Measurements from ENCODE around the gene NAV1. TPM values are rescaled to one million over a fixed set of nuclear protein-coding genes. Genes with fewer than 3 reads are reported as not detected.

The NAV1 gene
- polyA plus RNA-seq, 2 of the 4 experiments (the other 2 are of a cell fraction), result 3.7 to 8.4 TPM

DNA sequence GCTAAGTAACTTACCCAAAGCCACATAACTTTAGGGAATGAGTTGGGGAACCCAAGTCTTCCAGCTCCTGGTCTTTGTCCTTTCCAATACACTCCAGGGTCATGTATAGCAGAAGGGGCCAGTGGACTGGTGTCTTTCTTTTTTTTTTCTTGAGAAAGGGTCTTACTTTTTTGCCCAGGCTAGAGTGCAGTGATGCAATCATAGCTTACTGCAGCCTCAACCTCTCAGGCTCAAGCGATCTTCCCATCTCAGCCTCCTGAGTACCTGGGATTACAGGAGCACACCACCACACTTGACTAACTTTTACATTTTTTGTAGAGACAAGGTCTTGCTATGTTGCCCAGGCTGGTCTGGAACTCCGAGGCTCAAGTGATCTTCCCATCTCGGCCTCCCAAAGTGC, 12.2 kb downstream of the NAV1 start (continued):
- TF ChIP-seq FOSL2 (IDR thresholded peaks at IDR 0.05) (no peak), FOSL2 (CRISPR knock-in tag; IDR thresholded peaks at IDR 0.05) (no peak), POLR2A (IDR thresholded peaks at IDR 0.05; ENCODE audit: low read length) (no peak), MAX (IDR thresholded peaks at IDR 0.05) (no peak), POLR2AphosphoS2 (conservative IDR thresholded peaks at IDR 0.05; ENCODE audit: low read length) (no peak), ZFP36 (IDR thresholded peaks at IDR 0.05; ENCODE audit: borderline replicate concordance, partially characterized antibody) (no peak), BHLHE40 (IDR thresholded peaks at IDR 0.05; ENCODE audit: low read depth, low read length) (no peak), CBX2 (IDR thresholded peaks at IDR 0.05; ENCODE audit: borderline replicate concordance, low read depth) (no peak), MYC (IDR thresholded peaks at IDR 0.05; ENCODE audit: borderline replicate concordance, low read length) (no peak), RARB (CRISPR knock-in tag; IDR thresholded peaks at IDR 0.05) (no peak)

- ChIA-PET POLR2A (no interaction called here), CTCF (interaction anchor here (0.6 to 6.0 kb wide), 15 partner anchors 8 to 243 kb away, joined by 3 to 25 read pairs (median 3); no protein-coding TSS in a partner anchor)
- peaks cover 11% of the 10 kb centered on the region for H3K4me1 ChIP-seq
- H3K27ac ChIP-seq, result peak overlapping the region; percentile 59 to 86
- ATAC-seq (peak; percentile 75 to 78), DNase-seq (ENCODE audit: low read depth in 1 of 2, low spot score in 1 of 2) (peak; percentile 57 to 69), FAIRE-seq (no peak)
- H3K4me2 ChIP-seq, result peak overlapping the region; percentile 57
- 68% methylated on average over 12 of the region's 12 CpGs for WGBS (ENCODE audit: missing lambda C conversion rate)
- TF ChIP-seq FOSL2 (IDR thresholded peaks at IDR 0.05) (no peak), FOSL2 (CRISPR knock-in tag; IDR thresholded peaks at IDR 0.05) (peak; percentile 40), HOXA7 (CRISPR knock-in tag; IDR thresholded peaks at IDR 0.05) (no peak)
- H3K9me3 ChIP-seq, result no peaks in the 10 kb centered on the region
- no peak overlapping the region for H3K4me3 ChIP-seq
Measured at GRCh38 chr1:201551877-201552731, 13.2 kb downstream of the NAV1 start.

- DNase-seq (ENCODE audit: low read depth in 1 of 2, low spot score in 1 of 2) (no peak), ATAC-seq (peak in 1 of 2 experiments; percentile 58; a peak in 2 of 6 replicates), FAIRE-seq (no peak)
- CTCF ChIA-PET, result interaction anchor here (0.6 to 1.5 kb wide), 2 partner anchors 151 to 161 kb away, joined by 3 to 15 read pairs; no protein-coding TSS in a partner anchor
- Histone ChIP-seq H3K4me3 (no peak overlapping the region), H3K4me2 (no peak overlapping the region), H3K27ac (peak overlapping the region in 1 of 2 experiments; percentile 86; a peak in 3 of 6 replicates), H3K4me1 (peaks cover 11% of the 10 kb centered on the region), H3K9me3 (no peaks in the 10 kb centered on the region)
- WGBS (ENCODE audit: missing lambda C conversion rate), result 75% methylated on average over 5 of the region's 5 CpGs
- no peak for TF ChIP-seq CEBPB (IDR thresholded peaks at IDR 0.05)
- TF ChIP-seq JUNB (IDR thresholded peaks at IDR 0.05), result no peak
- no peak for TF ChIP-seq POLR2A (IDR thresholded peaks at IDR 0.05; ENCODE audit: low read length)
- no peak for TF ChIP-seq RAD21 (conservative IDR thresholded peaks at IDR 0.05 in 1 of 2, IDR thresholded peaks at IDR 0.05 in 1 of 2)
- no peak for TF ChIP-seq RFX5 (IDR thresholded peaks at IDR 0.05)
- no peak for TF ChIP-seq HOXB5 (CRISPR knock-in tag; IDR thresholded peaks at IDR 0.05)
- TF ChIP-seq FOXS1 (CRISPR knock-in tag; IDR thresholded peaks at IDR 0.05), result no peak
- no peak for TF ChIP-seq HOXA7 (CRISPR knock-in tag; IDR thresholded peaks at IDR 0.05)
- no peak for TF ChIP-seq BHLHE40 (IDR thresholded peaks at IDR 0.05; ENCODE audit: low read depth, low read length)
- no peak for TF ChIP-seq ESRRA (IDR thresholded peaks at IDR 0.05; ENCODE audit: borderline replicate concordance, low read length)
- no peak for TF ChIP-seq JUN (IDR thresholded peaks at IDR 0.05)
- TF ChIP-seq CBX8 (IDR thresholded peaks at IDR 0.05), result no peak
- TF ChIP-seq FOSL2 (IDR thresholded peaks at IDR 0.05), result no peak
- no peak for TF ChIP-seq FOSL2 (CRISPR knock-in tag; IDR thresholded peaks at IDR 0.05)
- TF ChIP-seq GATA3 (IDR thresholded peaks at IDR 0.05; ENCODE audit: borderline replicate concordance), result no peak
- TF ChIP-seq, protein P1, sequence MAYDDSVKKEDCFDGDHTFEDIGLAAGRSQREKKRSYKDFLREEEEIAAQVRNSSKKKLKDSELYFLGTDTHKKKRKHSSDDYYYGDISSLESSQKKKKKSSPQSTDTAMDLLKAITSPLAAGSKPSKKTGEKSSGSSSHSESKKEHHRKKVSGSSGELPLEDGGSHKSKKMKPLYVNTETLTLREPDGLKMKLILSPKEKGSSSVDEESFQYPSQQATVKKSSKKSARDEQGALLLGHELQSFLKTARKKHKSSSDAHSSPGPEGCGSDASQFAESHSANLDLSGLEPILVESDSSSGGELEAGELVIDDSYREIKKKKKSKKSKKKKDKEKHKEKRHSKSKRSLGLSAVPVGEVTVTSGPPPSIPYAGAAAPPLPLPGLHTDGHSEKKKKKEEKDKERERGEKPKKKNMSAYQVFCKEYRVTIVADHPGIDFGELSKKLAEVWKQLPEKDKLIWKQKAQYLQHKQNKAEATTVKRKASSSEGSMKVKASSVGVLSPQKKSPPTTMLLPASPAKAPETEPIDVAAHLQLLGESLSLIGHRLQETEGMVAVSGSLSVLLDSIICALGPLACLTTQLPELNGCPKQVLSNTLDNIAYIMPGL (CRISPR knock-in tag; IDR thresholded peaks at IDR 0.05; ENCODE audit: borderline replicate concordance), result no peak
- no peak for TF ChIP-seq CBX2 (IDR thresholded peaks at IDR 0.05; ENCODE audit: borderline replicate concordance, low read depth)
- no peak for TF ChIP-seq ATOH8 (CRISPR knock-in tag; IDR thresholded peaks at IDR 0.05; ENCODE audit: low read depth)
- TF ChIP-seq HES2 (IDR thresholded peaks at IDR 0.05), result no peak
- no peak for TF ChIP-seq REST (IDR thresholded peaks at IDR 0.05)
- POLR2A ChIA-PET, result no interaction called here
Measured at GRCh38 chr1:201552941-201553351, 14.0 kb downstream of the NAV1 start.
